SK-N-SH treated with all-trans-retinoic acid at 6 μM for 48 hours (cell line): Measurements from ENCODE around the gene LPP.

Experiments used
- ARNTL ChIP-seq: fragments of 450-650 bp; formaldehyde crosslinking; IDR thresholded peaks from 2 replicates; pipeline ENCODE4 v1.5.0; 2020; ENCODE audit warnings: low read depth, mild to moderate bottlenecking, moderate library complexity, borderline replicate concordance
- ESRRG ChIP-seq: fragments of 250-450 bp; sonication (Bioruptor Pico); IDR thresholded peaks from 2 replicates; pipeline ENCODE4 v1.6.1; 2021; ENCODE audit warnings: mild to moderate bottlenecking
- GLIS3 ChIP-seq: fragments of 250-450 bp; sonication (Bioruptor Pico); IDR thresholded peaks from 2 replicates; pipeline ENCODE4 v1.5.0; 2020; ENCODE audit warnings: mild to moderate bottlenecking, moderate library complexity
- ISL1 ChIP-seq: fragments of 250-450 bp; sonication (Bioruptor Pico); IDR thresholded peaks from 2 replicates; pipeline ENCODE4 v2.1.2; 2022; ENCODE audit warnings: mild to moderate bottlenecking, moderate library complexity
- OSR1 ChIP-seq: fragments of 250-450 bp; sonication (Bioruptor Pico); IDR thresholded peaks from 2 replicates; pipeline ENCODE4 v1.8.0; 2022; ENCODE audit warnings: moderate library complexity, mild to moderate bottlenecking, inconsistent platforms
- PPARA ChIP-seq: fragments of 250-450 bp; sonication (Bioruptor Pico); IDR thresholded peaks from 2 replicates; pipeline ENCODE4 v1.5.0; 2020; ENCODE audit warnings: mild to moderate bottlenecking, borderline replicate concordance
- RARB ChIP-seq: fragments of 250-450 bp; sonication (Bioruptor Pico); IDR thresholded peaks from 2 replicates; pipeline ENCODE4 v1.8.0; 2021; ENCODE audit warnings: mild to moderate bottlenecking, moderate library complexity
- ZFP30 ChIP-seq: fragments of 450-650 bp; formaldehyde crosslinking; IDR thresholded peaks from 2 replicates; pipeline ENCODE4 v1.5.0; 2022; ENCODE audit warnings: mild to moderate bottlenecking, moderate library complexity
- ZNF565 ChIP-seq: fragments of 450-650 bp; formaldehyde crosslinking; conservative IDR thresholded peaks from 2 replicates; pipeline ENCODE4 v1.5.0; 2020; ENCODE audit warnings: low read depth, mild to moderate bottlenecking, moderate library complexity
- ZNF70 ChIP-seq: fragments of 450-650 bp; formaldehyde crosslinking; IDR thresholded peaks from 2 replicates; pipeline ENCODE4 v1.5.0; 2020; ENCODE audit warnings: mild to moderate bottlenecking, moderate library complexity
- TF ChIP-seq, protein P1 (sequence below): fragments of 250-450 bp; sonication (Bioruptor Pico); IDR thresholded peaks from 2 replicates; pipeline ENCODE4 v1.5.1; 2021; ENCODE audit warnings: mild to moderate bottlenecking, moderate library complexity

DNA sequence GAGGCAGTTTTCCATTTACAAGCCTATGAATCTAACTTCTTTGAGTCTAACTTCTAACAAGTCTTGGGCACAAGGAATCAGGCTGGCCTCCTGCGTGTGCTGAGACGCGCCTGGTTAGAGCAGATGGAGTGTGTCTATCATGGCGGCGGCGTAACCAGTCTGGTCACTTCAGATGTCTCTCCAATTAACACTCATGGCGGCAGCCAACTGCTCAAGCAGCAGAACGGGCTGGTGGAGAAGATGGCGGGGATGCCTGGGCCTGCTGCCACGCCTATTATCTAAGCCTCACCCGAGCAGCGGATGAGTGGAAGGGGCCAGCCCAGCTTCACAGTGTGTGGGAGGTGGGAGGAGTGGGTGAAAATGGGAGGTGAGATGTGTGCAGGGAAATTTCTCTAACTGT lies 771.4 kb downstream of the LPP start:
- TF ChIP-seq ZFP30 (CRISPR knock-in tag) (no peak), RARB (CRISPR knock-in tag) (no peak), PPARA (CRISPR knock-in tag) (no peak), ARNTL (no peak), OSR1 (CRISPR knock-in tag) (no peak), GLIS3 (CRISPR knock-in tag) (no peak), ZNF565 (CRISPR knock-in tag) (no peak), ISL1 (no peak), ZNF70 (CRISPR knock-in tag) (no peak), ESRRG (CRISPR knock-in tag) (no peak)
- TF ChIP-seq, protein P1, sequence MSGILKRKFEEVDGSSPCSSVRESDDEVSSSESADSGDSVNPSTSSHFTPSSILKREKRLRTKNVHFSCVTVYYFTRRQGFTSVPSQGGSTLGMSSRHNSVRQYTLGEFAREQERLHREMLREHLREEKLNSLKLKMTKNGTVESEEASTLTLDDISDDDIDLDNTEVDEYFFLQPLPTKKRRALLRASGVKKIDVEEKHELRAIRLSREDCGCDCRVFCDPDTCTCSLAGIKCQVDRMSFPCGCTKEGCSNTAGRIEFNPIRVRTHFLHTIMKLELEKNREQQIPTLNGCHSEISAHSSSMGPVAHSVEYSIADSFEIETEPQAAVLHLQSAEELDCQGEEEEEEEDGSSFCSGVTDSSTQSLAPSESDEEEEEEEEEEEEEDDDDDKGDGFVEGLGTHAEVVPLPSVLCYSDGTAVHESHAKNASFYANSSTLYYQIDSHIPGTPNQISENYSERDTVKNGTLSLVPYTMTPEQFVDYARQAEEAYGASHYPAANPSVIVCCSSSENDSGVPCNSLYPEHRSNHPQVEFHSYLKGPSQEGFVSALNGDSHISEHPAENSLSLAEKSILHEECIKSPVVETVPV, result no peak
